HG02840 (cell line): ENCODE results near the gene HOXA3.

Experiments
- ATAC-seq: cut with Tn5 transposase; IDR thresholded peaks from one replicate; pipeline ENCODE4 v1.9.1; 2021; ENCODE audit warnings: mild to moderate bottlenecking, moderate library complexity, moderate number of reproducible peaks; ENCODE audit not compliant: unreplicated experiment, low FRiP score

Gene HOXA3

GRCh38 chr7:27179503-27180430, 27.4 kb upstream of the HOXA3 start:
- no peak for ATAC-seq

GRCh38 chr7:27179030-27179429, 26.6 kb upstream of the HOXA3 start:
- no peak for ATAC-seq

- no peak for ATAC-seq
Measured at GRCh38 chr7:27178366-27178765, 26.0 kb upstream of the HOXA3 start.

GRCh38 chr7:27177795-27178320, 25.5 kb upstream of the HOXA3 start:
- no peak for ATAC-seq

- no peak for ATAC-seq
Measured at GRCh38 chr7:27176962-27177794, 24.8 kb upstream of the HOXA3 start.

- no peak for ATAC-seq
Measured at GRCh38 chr7:27176524-27176845, 24.1 kb upstream of the HOXA3 start.

- ATAC-seq = no peak
Measured at GRCh38 chr7:27175626-27176523, 23.5 kb upstream of the HOXA3 start.

- ATAC-seq = no peak
Measured at GRCh38 chr7:27174874-27175625, 22.7 kb upstream of the HOXA3 start.

GRCh38 chr7:27173956-27174873, 21.8 kb upstream of the HOXA3 start, which contains the start of gene HOXA10:
TSS of gene HOXA10 (minus strand) at chr7:27174320. CDS start at chr7:27174306, 14 bp downstream.
- ATAC-seq = no peak

- no peak for ATAC-seq
Measured at GRCh38 chr7:27173511-27173955, 21.1 kb upstream of the HOXA3 start.

GRCh38 chr7:27172823-27173510, 20.6 kb upstream of the HOXA3 start:
- no peak for ATAC-seq

GRCh38 chr7:27172315-27172774, 20.0 kb upstream of the HOXA3 start:
- ATAC-seq = no peak

- no peak for ATAC-seq
Measured at GRCh38 chr7:27171637-27172314, 19.4 kb upstream of the HOXA3 start.

- ATAC-seq = no peak
Measured at GRCh38 chr7:27171325-27171636, 18.9 kb upstream of the HOXA3 start.

- ATAC-seq = no peak
Measured at GRCh38 chr7:27170426-27171324, 18.3 kb upstream of the HOXA3 start.

GRCh38 chr7:27169658-27170425, 17.5 kb upstream of the HOXA3 start:
- no peak for ATAC-seq
